ENCODE measurements around the gene PRAMEF5. TPM values are rescaled to one million over a fixed set of nuclear protein-coding genes. Genes with fewer than 3 reads are reported as not detected.
"Not testable (repeated sequence)": the region's sequence is repeated elsewhere in the genome, so short reads cannot be mapped to it uniquely, and the experiment has no call there.

Gene PRAMEF5
- total and polyA plus RNA-seq, 10 of the 15 experiments (the other 5 are each of a cell fraction or from before 2014, with no cell fraction given), result not detected

- H3K4me1 ChIP-seq (ENCODE audit: control insufficient read depth, insufficient read depth, low read length); RAD21 ChIA-PET (ENCODE audit: unreplicated experiment); intact Hi-C loops (cut with micrococcal nuclease; ENCODE audit: unreplicated experiment); H4K20me1 ChIP-seq (ENCODE audit: control insufficient read depth, insufficient read depth); DNase-seq (ENCODE audit: low read depth, low spot score); ATAC-seq; H3K9ac ChIP-seq (ENCODE audit: control insufficient read depth, insufficient read depth, low read length); CTCF ChIA-PET; H2AFZ ChIP-seq (ENCODE audit: control insufficient read depth, low read depth, low read length); H3K27me3 ChIP-seq (replicated peaks in 1 of 2; ENCODE audit: control insufficient read depth in 2 of 2, insufficient read depth in 2 of 2, low read length in 1 of 2); BruUV-seq (replicated peaks); POLR2A ChIA-PET; H3K4me3 ChIP-seq; H3K27ac ChIP-seq (ENCODE audit: control insufficient read depth, insufficient read depth); H3K79me2 ChIP-seq (ENCODE audit: control insufficient read depth, insufficient read depth, low read length); FAIRE-seq; H3K36me3 ChIP-seq (ENCODE audit: control insufficient read depth in 2 of 2, insufficient read depth in 2 of 2, low read length in 1 of 2); H3K9me3 ChIP-seq (replicated peaks; ENCODE audit: control insufficient read depth, insufficient read depth, low read length); H3K4me2 ChIP-seq (ENCODE audit: control insufficient read depth, insufficient read depth): not testable (repeated sequence)
- 24% methylated on average over 4 of the region's 4 CpGs for WGBS (ENCODE audit: insufficient coverage, insufficient replicate concordance, low lambda C conversion rate, missing lambda C conversion rate)
- SMC1A ChIA-PET (ENCODE audit: uncharacterized antibody, unreplicated experiment), result interaction anchor here (0.7 kb wide), 1 partner anchor 743 kb away, joined by 3 read pairs; no protein-coding TSS in a partner anchor
- in situ Hi-C loops (cut with MboI), result loop anchor here (25.0 kb wide), 2 partner anchors 425 to 700 kb away; no protein-coding TSS in a partner anchor
Measured at GRCh38 chr1:13237572-13237971, 16.4 kb upstream of the PRAMEF5 start.

- H3K27me3 ChIP-seq (replicated peaks in 1 of 2; ENCODE audit: control insufficient read depth in 2 of 2, insufficient read depth in 2 of 2, low read length in 1 of 2); H3K27ac ChIP-seq (ENCODE audit: control insufficient read depth, insufficient read depth); intact Hi-C loops (cut with micrococcal nuclease; ENCODE audit: unreplicated experiment); H3K36me3 ChIP-seq (ENCODE audit: control insufficient read depth in 2 of 2, insufficient read depth in 2 of 2, low read length in 1 of 2); ATAC-seq; H3K79me2 ChIP-seq (ENCODE audit: control insufficient read depth, insufficient read depth, low read length); H3K4me3 ChIP-seq; H3K4me2 ChIP-seq (ENCODE audit: control insufficient read depth, insufficient read depth); H4K20me1 ChIP-seq (ENCODE audit: control insufficient read depth, insufficient read depth); H3K9me3 ChIP-seq (replicated peaks; ENCODE audit: control insufficient read depth, insufficient read depth, low read length); CTCF ChIA-PET; H2AFZ ChIP-seq (ENCODE audit: control insufficient read depth, low read depth, low read length); BruUV-seq (replicated peaks); POLR2A ChIA-PET; H3K9ac ChIP-seq (ENCODE audit: control insufficient read depth, insufficient read depth, low read length); SMC1A ChIA-PET (ENCODE audit: uncharacterized antibody, unreplicated experiment); RAD21 ChIA-PET (ENCODE audit: unreplicated experiment); FAIRE-seq; DNase-seq (ENCODE audit: low read depth, low spot score); H3K4me1 ChIP-seq (ENCODE audit: control insufficient read depth, insufficient read depth, low read length): not testable (repeated sequence)
- in situ Hi-C loops (cut with MboI), result loop anchor here (25.0 kb wide), 2 partner anchors 427 to 702 kb away; no protein-coding TSS in a partner anchor
- 56% methylated on average over 4 of the region's 4 CpGs for WGBS (ENCODE audit: insufficient coverage, insufficient replicate concordance, low lambda C conversion rate, missing lambda C conversion rate)
Measured at GRCh38 chr1:13239633-13240032, 14.4 kb upstream of the PRAMEF5 start.

GRCh38 chr1:13243536-13244263, 10.3 kb upstream of the PRAMEF5 start:
- H3K27ac ChIP-seq (ENCODE audit: control insufficient read depth, insufficient read depth); intact Hi-C loops (cut with micrococcal nuclease; ENCODE audit: unreplicated experiment); CTCF ChIA-PET; ATAC-seq; H3K36me3 ChIP-seq (ENCODE audit: control insufficient read depth in 2 of 2, insufficient read depth in 2 of 2, low read length in 1 of 2); H3K9me3 ChIP-seq (replicated peaks; ENCODE audit: control insufficient read depth, insufficient read depth, low read length); H4K20me1 ChIP-seq (ENCODE audit: control insufficient read depth, insufficient read depth); H3K79me2 ChIP-seq (ENCODE audit: control insufficient read depth, insufficient read depth, low read length); RAD21 ChIA-PET (ENCODE audit: unreplicated experiment); H2AFZ ChIP-seq (ENCODE audit: control insufficient read depth, low read depth, low read length); H3K27me3 ChIP-seq (replicated peaks in 1 of 2; ENCODE audit: control insufficient read depth in 2 of 2, insufficient read depth in 2 of 2, low read length in 1 of 2); FAIRE-seq; H3K4me3 ChIP-seq; BruUV-seq (replicated peaks); H3K4me1 ChIP-seq (ENCODE audit: control insufficient read depth, insufficient read depth, low read length); DNase-seq (ENCODE audit: low read depth, low spot score); POLR2A ChIA-PET; H3K9ac ChIP-seq (ENCODE audit: control insufficient read depth, insufficient read depth, low read length); H3K4me2 ChIP-seq (ENCODE audit: control insufficient read depth, insufficient read depth): not testable (repeated sequence)
- SMC1A ChIA-PET (ENCODE audit: uncharacterized antibody, unreplicated experiment), result interaction anchor here (0.6 kb wide), 1 partner anchor 767 kb away, joined by 3 read pairs; no protein-coding TSS in a partner anchor
- WGBS (ENCODE audit: insufficient coverage, insufficient replicate concordance, low lambda C conversion rate, missing lambda C conversion rate), result 27% methylated on average over 9 of the region's 9 CpGs
- in situ Hi-C loops (cut with MboI), result loop anchor here (25.0 kb wide), 2 partner anchors 431 to 706 kb away; no protein-coding TSS in a partner anchor

- H2AFZ ChIP-seq (ENCODE audit: control insufficient read depth, low read depth, low read length); H3K36me3 ChIP-seq (ENCODE audit: control insufficient read depth in 2 of 2, insufficient read depth in 2 of 2, low read length in 1 of 2); BruUV-seq (replicated peaks); H3K27ac ChIP-seq (ENCODE audit: control insufficient read depth, insufficient read depth); H3K4me2 ChIP-seq (ENCODE audit: control insufficient read depth, insufficient read depth); H3K9me3 ChIP-seq (replicated peaks; ENCODE audit: control insufficient read depth, insufficient read depth, low read length); H4K20me1 ChIP-seq (ENCODE audit: control insufficient read depth, insufficient read depth); CTCF ChIA-PET; FAIRE-seq; H3K4me1 ChIP-seq (ENCODE audit: control insufficient read depth, insufficient read depth, low read length); intact Hi-C loops (cut with micrococcal nuclease; ENCODE audit: unreplicated experiment); H3K79me2 ChIP-seq (ENCODE audit: control insufficient read depth, insufficient read depth, low read length); RAD21 ChIA-PET (ENCODE audit: unreplicated experiment); POLR2A ChIA-PET; H3K27me3 ChIP-seq (replicated peaks in 1 of 2; ENCODE audit: control insufficient read depth in 2 of 2, insufficient read depth in 2 of 2, low read length in 1 of 2); DNase-seq (ENCODE audit: low read depth, low spot score); SMC1A ChIA-PET (ENCODE audit: uncharacterized antibody, unreplicated experiment); ATAC-seq; H3K9ac ChIP-seq (ENCODE audit: control insufficient read depth, insufficient read depth, low read length); H3K4me3 ChIP-seq: not testable (repeated sequence)
- 2% methylated on average over 5 of the region's 5 CpGs for WGBS (ENCODE audit: insufficient coverage, insufficient replicate concordance, low lambda C conversion rate, missing lambda C conversion rate)
- in situ Hi-C loops (cut with MboI), result loop anchor here (25.0 kb wide), 2 partner anchors 434 to 709 kb away; no protein-coding TSS in a partner anchor
Measured at GRCh38 chr1:13245841-13246553, 8.0 kb upstream of the PRAMEF5 start.

All from GM12878 (cell line).